T-cell (primary cell): ENCODE measurements around the gene XKR7. TPM values are rescaled to one million over a fixed set of nuclear protein-coding genes. Genes with fewer than 3 reads are reported as not detected.
A peak's percentile ranks its signal among the peaks of the same experiment; 100 is the strongest.

Source experiments
- ATAC-seq, 4 experiments: fragments of 200-7000 bp in 3 of 4; fragments of 150-1000 bp in 1 of 4; cut with Tn5 transposase; replicated peaks in 1 of 4; 1 replicate in 3 of 4; 2 replicates in 1 of 4; pipeline ENCODE4 v1.10.0; 2021; ENCODE audit warnings: moderate library complexity in 3 of 4, mild to moderate bottlenecking in 2 of 4, moderate number of reproducible peaks in 1 of 4
- CTCF ChIA-PET, 2 donors: fragments of 300-600 bp; sonication (Branson Sonifier 250); formaldehyde crosslinking; loops; one replicate each; lab custom pipeline; 2022; ENCODE audit warnings: antibody characterized with exemption in 2 of 2; lab: Charles Lee
- POLR2A ChIA-PET, 2 donors: fragments of 300-600 bp; sonication (Branson Sonifier 250); formaldehyde crosslinking; loops; one replicate each; lab custom pipeline; 2022; ENCODE audit warnings: antibody characterized with exemption in 2 of 2; lab: Charles Lee
- DNase-seq, 35 experiments: peaks; one replicate each; pipeline versions ENCODE4 v3.0.0 to v3.0.0-alpha.2; 2013 to 2023
- H3K27ac ChIP-seq: one replicate; pipeline ENCODE4 v1.5.1; 2013; ENCODE audit warnings: low read length
- H3K27me3 ChIP-seq, 2 experiments: replicated peaks in 1 of 2; 1 replicate in 1 of 2; 2 replicates in 1 of 2; pipeline versions ENCODE4 v1.6.1 to v1.7.0; 2013; ENCODE audit warnings: low read length in 1 of 2, mixed read lengths in 1 of 2; ENCODE audit not compliant: control insufficient read depth in 2 of 2, insufficient read depth in 2 of 2; ENCODE audit errors: extremely low read depth in 1 of 2
- H3K36me3 ChIP-seq, 2 donors: 1 replicate in 1 of 2; 2 replicates in 1 of 2; pipeline versions ENCODE4 v1.6.1 to v1.7.0; 2013; ENCODE audit warnings: low read length in 1 of 2; ENCODE audit not compliant: control insufficient read depth in 2 of 2, insufficient read depth in 1 of 2; ENCODE audit errors: extremely low read depth in 1 of 2
- H3K4me1 ChIP-seq, 2 experiments: 1 replicate in 1 of 2; 2 replicates in 1 of 2; pipeline versions ENCODE4 v1.6.1 to v1.7.0; 2013; ENCODE audit warnings: low read length in 2 of 2, mixed read lengths in 1 of 2; ENCODE audit not compliant: insufficient read depth in 2 of 2, control insufficient read depth in 1 of 2; ENCODE audit errors: extremely low read depth in 1 of 2
- H3K4me3 ChIP-seq, 2 donors: 1 replicate in 1 of 2; 2 replicates in 1 of 2; pipeline versions ENCODE4 v1.5.1 to v1.7.0; 2013; ENCODE audit warnings: mild to moderate bottlenecking in 2 of 2, low read length in 1 of 2, moderate library complexity in 1 of 2; ENCODE audit not compliant: control insufficient read depth in 1 of 2; ENCODE audit errors: extremely low read depth in 1 of 2
- H3K9me3 ChIP-seq: 2 replicates; pipeline ENCODE4 v1.7.0; 2013
- H3K27ac Mint-ChIP-seq, 2 donors: one replicate each; pipeline ENCODE4 v1.8.0; 2020 to 2021; ENCODE audit warnings: mild to moderate bottlenecking in 2 of 2, mixed read lengths in 2 of 2
- H3K27me3 Mint-ChIP-seq, 2 donors: one replicate each; pipeline ENCODE4 v1.8.0; 2021 to 2022; ENCODE audit warnings: mixed read lengths in 2 of 2
- H3K36me3 Mint-ChIP-seq: one replicate; pipeline ENCODE4 v1.8.0; 2021; ENCODE audit warnings: mixed read lengths
- H3K4me1 Mint-ChIP-seq, 3 donors: one replicate each; pipeline ENCODE4 v1.8.0; 2020 to 2022; ENCODE audit warnings: mixed read lengths in 3 of 3, mild to moderate bottlenecking in 1 of 3
- H3K4me3 Mint-ChIP-seq, 3 donors: one replicate each; pipeline ENCODE4 v1.8.0; 2020 to 2022; ENCODE audit warnings: mild to moderate bottlenecking in 3 of 3, mixed read lengths in 3 of 3, moderate library complexity in 3 of 3
- H3K9me3 Mint-ChIP-seq, 3 donors: one replicate each; pipeline ENCODE4 v1.8.0; 2020 to 2022; ENCODE audit warnings: mixed read lengths in 3 of 3
- WGBS: methylation state at CpG from one replicate; pipeline ENCODE4 v1.1.5; 2013; ENCODE audit warnings: missing lambda C conversion rate; ENCODE audit not compliant: insufficient coverage; 5-methylcytosine and 5-hydroxymethylcytosine counted together
- total RNA-seq, 35 experiments: library from RNA in 6 of 35; stranded (reverse) in 6 of 35; fragments of 120-200 nt in 1 of 35; gene quantifications; one replicate each; pipeline versions ENCODE4 v1.2.1 to v1.2.4 and lab custom pipeline; 2013 to 2026

Gene XKR7
- total RNA-seq, 5 donors from 2014 or later (not counting 1 experiment from before 2014, with no cell fraction given) = not detected

DNA sequence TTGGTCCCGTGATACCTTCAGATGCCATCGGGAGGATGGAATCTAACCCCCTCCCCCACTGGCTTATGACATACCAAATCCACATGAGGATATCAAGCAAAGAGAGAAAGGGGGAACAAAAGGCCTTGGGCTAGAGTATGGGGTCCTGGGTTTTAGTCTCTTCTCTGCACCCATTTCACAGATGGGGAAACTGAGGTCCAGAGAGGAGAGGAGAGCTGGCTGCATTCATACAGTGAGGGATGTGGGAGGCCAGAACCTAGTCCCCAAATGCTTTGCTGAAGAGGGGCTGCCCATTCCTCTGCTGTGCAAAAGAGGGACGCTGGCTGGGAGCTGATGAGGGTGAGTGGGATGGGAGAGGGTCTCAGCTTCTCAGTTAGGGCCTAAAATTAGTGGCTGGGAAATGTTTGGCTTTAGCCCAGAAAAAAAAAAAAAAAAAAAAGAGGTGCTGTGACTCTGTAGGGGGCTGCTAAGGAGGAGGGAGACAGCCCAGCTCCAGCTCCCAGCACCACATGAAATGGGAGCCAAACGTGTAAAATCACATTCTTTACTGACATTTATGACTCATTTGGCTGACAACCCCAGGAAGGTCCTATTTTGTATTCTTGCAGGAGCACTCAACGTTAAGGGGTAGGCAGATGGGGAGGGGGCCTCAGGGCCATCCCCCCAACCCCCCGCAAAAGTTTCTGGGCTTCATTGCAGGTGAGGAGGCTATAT lies 11.9 kb downstream of the XKR7 start:
- Mint-ChIP-seq H3K36me3 (no peaks in the 10 kb centered on the region), H3K4me1 (no peaks in the 10 kb centered on the region), H3K27ac (no peak overlapping the region), H3K4me3 (no peak overlapping the region), H3K9me3 (no peaks in the 10 kb centered on the region), H3K27me3 (peaks cover 28 to 34% of the 10 kb centered on the region in 2 donors)
- DNase-seq (no peak), ATAC-seq (no peak)
- Histone ChIP-seq H3K27me3 (peaks cover 0 to 30% of the 10 kb centered on the region in 2 experiments), H3K4me1 (no peaks in the 10 kb centered on the region), H3K9me3 (no peaks in the 10 kb centered on the region), H3K27ac (no peak overlapping the region), H3K36me3 (no peaks in the 10 kb centered on the region), H3K4me3 (no peak overlapping the region)
- ChIA-PET POLR2A (no interaction called here), CTCF (interaction anchor here in 1 of 2 donors (0.6 kb wide), 1 partner anchor 28 kb away, joined by 5 read pairs; no protein-coding TSS in a partner anchor)
- 70% methylated on average over 3 of the region's 6 CpGs for WGBS

DNA sequence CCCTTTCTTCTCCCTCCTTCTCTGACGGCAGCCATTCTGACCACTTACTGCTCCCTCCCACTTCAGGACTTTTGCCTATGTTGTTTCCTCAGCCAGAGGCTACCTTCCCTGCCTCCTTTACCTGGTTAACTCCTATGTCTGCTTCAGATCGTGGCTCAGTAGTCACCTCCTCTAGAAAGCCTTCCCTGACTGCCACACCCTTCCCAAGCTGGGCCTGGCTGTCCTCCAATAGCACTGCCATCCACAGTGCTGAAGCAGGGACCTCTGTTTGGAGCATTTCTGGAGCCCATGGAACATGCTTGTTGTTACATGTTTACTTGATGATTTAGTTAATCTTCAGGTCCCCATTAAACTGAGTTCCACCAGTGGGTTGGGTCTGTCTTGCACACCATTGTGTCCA lies 13.8 kb downstream of the XKR7 start:
- DNase-seq (no peak), ATAC-seq (no peak)
- Mint-ChIP-seq H3K4me3 (no peak overlapping the region), H3K36me3 (no peaks in the 10 kb centered on the region), H3K4me1 (no peaks in the 10 kb centered on the region), H3K27me3 (peaks cover 19 to 27% of the 10 kb centered on the region in 2 donors), H3K27ac (no peak overlapping the region), H3K9me3 (no peaks in the 10 kb centered on the region)
- no peaks in the 10 kb centered on the region for H3K4me1 ChIP-seq
- no peaks in the 10 kb centered on the region for H3K9me3 ChIP-seq
- no peak overlapping the region for H3K27ac ChIP-seq
- 73% methylated on average over 2 of the region's 2 CpGs for WGBS
- no peaks in the 10 kb centered on the region for H3K36me3 ChIP-seq
- no peak overlapping the region for H3K4me3 ChIP-seq
- POLR2A ChIA-PET = no interaction called here
- CTCF ChIA-PET = no interaction called here
- H3K27me3 ChIP-seq = peaks cover 0 to 28% of the 10 kb centered on the region in 2 experiments

DNA sequence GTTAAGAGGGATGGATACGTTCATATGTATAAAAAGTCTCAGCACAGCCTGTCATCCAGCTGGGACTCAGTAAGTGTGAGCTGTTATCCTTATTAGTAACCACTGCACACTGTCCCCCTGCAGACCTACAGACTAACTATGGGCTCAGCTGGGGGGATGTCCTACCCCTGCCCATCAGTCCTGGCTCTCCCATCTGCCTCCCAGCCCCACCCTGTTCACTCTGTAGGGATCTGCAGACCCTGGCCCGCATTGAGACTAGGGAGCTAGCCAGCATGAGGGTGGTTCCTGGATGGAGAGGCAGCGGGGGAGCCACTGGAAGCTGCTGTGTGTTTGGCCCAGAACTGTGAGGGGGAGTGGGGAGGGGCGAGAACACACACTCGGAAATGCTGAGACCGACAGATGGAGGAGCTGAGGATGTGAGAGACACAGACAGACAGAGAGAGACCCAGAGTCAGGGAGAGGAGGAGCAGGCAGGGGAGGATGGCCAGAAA lies 17.1 kb downstream of the XKR7 start:
- H3K4me1 Mint-ChIP-seq = no peaks in the 10 kb centered on the region
- no peaks in the 10 kb centered on the region for H3K4me1 ChIP-seq
- 67% methylated on average over 1 of the region's 6 CpGs for WGBS
- no peaks in the 10 kb centered on the region for H3K9me3 ChIP-seq
- no peak overlapping the region for H3K4me3 ChIP-seq
- H3K27ac ChIP-seq = no peak overlapping the region
- no peak overlapping the region for H3K27ac Mint-ChIP-seq
- POLR2A ChIA-PET = no interaction called here
- no peak for ATAC-seq
- no peaks in the 10 kb centered on the region for H3K9me3 Mint-ChIP-seq
- no peak overlapping the region for H3K4me3 Mint-ChIP-seq
- no peaks in the 10 kb centered on the region for H3K36me3 ChIP-seq
- no peaks in the 10 kb centered on the region for H3K36me3 Mint-ChIP-seq
- peaks cover 0 to 20% of the 10 kb centered on the region in 2 experiments for H3K27me3 ChIP-seq
- CTCF ChIA-PET = interaction anchor here in 1 of 2 donors (0.5 kb wide), 1 partner anchor 1469 kb away, joined by 3 read pairs; no protein-coding TSS in a partner anchor
- H3K27me3 Mint-ChIP-seq = peaks cover 9 to 13% of the 10 kb centered on the region in 2 donors
- DNase-seq = no peak

DNA sequence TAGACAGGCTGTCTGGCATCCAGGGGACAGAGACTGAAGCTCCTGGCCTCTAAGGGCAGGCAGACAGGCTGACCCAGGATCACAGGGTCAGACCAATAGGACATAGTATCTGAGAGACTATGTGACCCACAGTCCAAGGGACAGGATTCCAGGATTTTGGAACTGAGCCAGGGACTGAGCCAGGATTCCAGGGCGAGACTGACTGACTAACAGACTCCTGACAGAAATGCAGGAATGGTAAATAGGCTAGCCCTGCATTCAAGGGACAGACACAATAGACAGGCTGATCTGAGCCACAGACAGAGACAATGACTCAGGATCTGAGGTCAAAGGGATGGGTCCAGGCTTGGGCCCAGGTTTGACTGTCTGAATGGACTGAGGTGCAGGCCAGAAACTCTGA lies 19.8 kb downstream of the XKR7 start:
- Mint-ChIP-seq H3K9me3 (no peaks in the 10 kb centered on the region), H3K36me3 (no peaks in the 10 kb centered on the region), H3K4me3 (no peak overlapping the region), H3K27ac (no peak overlapping the region), H3K27me3 (peaks cover 4 to 10% of the 10 kb centered on the region in 2 donors), H3K4me1 (no peaks in the 10 kb centered on the region)
- DNase-seq (no peak), ATAC-seq (no peak)
- H3K4me1 ChIP-seq = no peaks in the 10 kb centered on the region
- no peaks in the 10 kb centered on the region for H3K9me3 ChIP-seq
- H3K27me3 ChIP-seq = peaks cover 0 to 10% of the 10 kb centered on the region in 2 experiments
- POLR2A ChIA-PET = no interaction called here
- H3K27ac ChIP-seq = no peak overlapping the region
- CTCF ChIA-PET = no interaction called here
- WGBS = 61% methylated on average over 1 of the region's 1 CpG
- H3K4me3 ChIP-seq = no peak overlapping the region
- H3K36me3 ChIP-seq = no peaks in the 10 kb centered on the region

DNA sequence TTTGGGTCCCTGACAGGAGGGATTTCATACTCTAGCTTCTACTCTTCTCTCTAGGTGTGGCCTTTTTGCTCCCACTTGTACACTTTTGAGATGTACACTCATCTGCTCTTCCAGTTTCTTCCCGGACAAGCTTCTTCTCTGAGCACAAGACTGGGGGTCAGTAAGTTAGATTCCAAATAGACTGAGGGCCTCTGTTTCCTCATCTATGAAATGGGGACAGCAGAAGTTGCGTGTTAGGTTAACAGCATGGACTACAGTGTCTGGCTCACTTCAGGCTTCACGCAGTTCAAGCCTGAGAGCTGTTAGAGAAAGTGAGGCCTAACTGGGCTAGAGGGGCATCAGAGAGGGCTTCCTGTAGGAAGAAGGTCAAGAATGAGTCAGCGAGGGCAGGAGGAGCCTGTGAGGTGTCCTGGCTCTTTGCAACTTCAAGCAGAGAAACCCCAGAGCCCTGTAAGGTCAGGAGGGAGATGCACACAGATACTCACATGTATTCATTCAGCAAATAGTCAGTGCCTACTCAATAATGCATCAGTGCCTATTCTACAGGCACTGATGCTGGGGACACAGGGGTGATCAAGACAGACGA lies 20.6 kb downstream of the XKR7 start:
- no peaks in the 10 kb centered on the region for H3K36me3 ChIP-seq
- no peaks in the 10 kb centered on the region for H3K4me1 ChIP-seq
- H3K4me3 ChIP-seq = no peak overlapping the region
- H3K27ac Mint-ChIP-seq = no peak overlapping the region
- 82% methylated on average over 3 of the region's 5 CpGs for WGBS
- H3K27me3 ChIP-seq = peaks cover 0 to 13% of the 10 kb centered on the region in 2 experiments
- POLR2A ChIA-PET = no interaction called here
- no peaks in the 10 kb centered on the region for H3K9me3 ChIP-seq
- H3K9me3 Mint-ChIP-seq = no peaks in the 10 kb centered on the region
- CTCF ChIA-PET = no interaction called here
- H3K4me1 Mint-ChIP-seq = no peaks in the 10 kb centered on the region
- no peaks in the 10 kb centered on the region for H3K36me3 Mint-ChIP-seq
- H3K4me3 Mint-ChIP-seq = no peak overlapping the region
- H3K27ac ChIP-seq = no peak overlapping the region
- DNase-seq (no peak), ATAC-seq (peak in 1 of 4 experiments; percentile 12)
- H3K27me3 Mint-ChIP-seq = peaks cover 7 to 11% of the 10 kb centered on the region in 2 donors

DNA sequence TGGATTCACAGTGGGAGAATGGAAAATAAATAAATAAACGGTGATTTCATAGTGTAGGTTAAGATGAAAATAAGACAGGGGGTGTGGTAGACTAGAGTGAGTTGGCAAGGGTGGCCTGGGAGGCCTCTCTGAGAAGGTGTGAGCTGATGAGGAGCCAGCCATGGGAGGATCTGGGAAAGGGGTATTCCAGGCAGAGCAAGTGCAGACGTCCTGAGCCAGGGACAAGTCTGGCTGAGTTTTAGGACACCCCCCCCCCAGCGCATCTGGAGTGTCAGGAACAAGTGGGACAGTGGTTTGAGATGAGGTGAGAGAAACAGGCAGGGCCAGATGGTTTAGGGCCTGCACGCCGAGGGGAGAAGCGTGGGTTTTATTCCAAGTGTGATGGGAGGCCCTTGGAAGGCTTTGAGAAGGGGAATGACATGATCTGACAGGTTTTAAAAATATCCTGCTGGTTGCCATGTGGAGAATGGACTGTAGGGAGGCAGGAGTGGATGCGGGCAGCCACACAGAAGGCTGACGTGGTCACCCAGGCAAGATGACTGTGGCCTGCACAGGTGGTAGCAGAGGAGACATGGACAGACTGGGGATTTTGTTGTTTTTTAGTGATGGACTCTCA lies 21.2 kb downstream of the XKR7 start:
- WGBS = 79% methylated on average over 6 of the region's 8 CpGs
- Histone ChIP-seq H3K27ac (no peak overlapping the region), H3K4me1 (no peaks in the 10 kb centered on the region), H3K27me3 (peaks cover 0 to 17% of the 10 kb centered on the region in 2 experiments), H3K36me3 (no peaks in the 10 kb centered on the region), H3K9me3 (no peaks in the 10 kb centered on the region), H3K4me3 (no peak overlapping the region)
- H3K4me3 Mint-ChIP-seq = no peak overlapping the region
- H3K4me1 Mint-ChIP-seq = no peaks in the 10 kb centered on the region
- DNase-seq (no peak), ATAC-seq (no peak)
- no peak overlapping the region for H3K27ac Mint-ChIP-seq
- ChIA-PET CTCF (no interaction called here), POLR2A (no interaction called here)
- no peaks in the 10 kb centered on the region for H3K36me3 Mint-ChIP-seq
- H3K9me3 Mint-ChIP-seq = no peaks in the 10 kb centered on the region
- H3K27me3 Mint-ChIP-seq = peaks cover 11 to 17% of the 10 kb centered on the region in 2 donors
